ENCODE data around the gene FAM83G. TPM values are rescaled to one million over a fixed set of nuclear protein-coding genes. Genes with fewer than 3 reads are reported as not detected.

The FAM83G gene
- total RNA-seq, 1 experiment from 2014 or later = 31.4 TPM

DNA sequence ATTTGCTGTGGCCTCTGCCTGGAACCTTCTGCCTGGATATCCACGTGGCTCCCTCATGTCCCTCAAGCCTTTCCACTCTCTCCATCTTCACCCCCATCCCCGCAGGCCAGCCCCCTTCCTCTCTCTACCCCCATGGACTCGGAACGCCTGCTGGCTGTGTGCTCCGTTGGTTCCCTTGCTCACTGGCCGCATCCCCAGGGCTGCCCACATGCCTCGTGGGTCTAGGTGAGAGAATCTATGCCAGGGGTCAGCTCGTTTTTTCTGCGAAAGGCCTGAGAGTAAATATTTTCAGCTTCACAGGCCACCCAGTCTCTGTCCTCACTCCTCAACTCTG, 40.6 kb downstream of the FAM83G start (continued):
- TF ChIP-seq, protein P1, sequence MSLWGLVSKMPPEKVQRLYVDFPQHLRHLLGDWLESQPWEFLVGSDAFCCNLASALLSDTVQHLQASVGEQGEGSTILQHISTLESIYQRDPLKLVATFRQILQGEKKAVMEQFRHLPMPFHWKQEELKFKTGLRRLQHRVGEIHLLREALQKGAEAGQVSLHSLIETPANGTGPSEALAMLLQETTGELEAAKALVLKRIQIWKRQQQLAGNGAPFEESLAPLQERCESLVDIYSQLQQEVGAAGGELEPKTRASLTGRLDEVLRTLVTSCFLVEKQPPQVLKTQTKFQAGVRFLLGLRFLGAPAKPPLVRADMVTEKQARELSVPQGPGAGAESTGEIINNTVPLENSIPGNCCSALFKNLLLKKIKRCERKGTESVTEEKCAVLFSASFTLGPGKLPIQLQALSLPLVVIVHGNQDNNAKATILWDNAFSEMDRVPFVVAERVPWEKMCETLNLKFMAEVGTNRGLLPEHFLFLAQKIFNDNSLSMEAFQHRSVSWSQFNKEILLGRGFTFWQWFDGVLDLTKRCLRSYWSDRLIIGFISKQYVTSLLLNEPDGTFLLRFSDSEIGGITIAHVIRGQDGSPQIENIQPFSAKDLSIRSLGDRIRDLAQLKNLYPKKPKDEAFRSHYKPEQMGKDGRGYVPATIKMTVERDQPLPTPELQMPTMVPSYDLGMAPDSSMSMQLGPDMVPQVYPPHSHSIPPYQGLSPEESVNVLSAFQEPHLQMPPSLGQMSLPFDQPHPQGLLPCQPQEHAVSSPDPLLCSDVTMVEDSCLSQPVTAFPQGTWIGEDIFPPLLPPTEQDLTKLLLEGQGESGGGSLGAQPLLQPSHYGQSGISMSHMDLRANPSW (CRISPR knock-in tag; conservative IDR thresholded peaks at IDR 0.05; ENCODE audit: low read depth) = no peak
- TF ChIP-seq, protein P2, sequence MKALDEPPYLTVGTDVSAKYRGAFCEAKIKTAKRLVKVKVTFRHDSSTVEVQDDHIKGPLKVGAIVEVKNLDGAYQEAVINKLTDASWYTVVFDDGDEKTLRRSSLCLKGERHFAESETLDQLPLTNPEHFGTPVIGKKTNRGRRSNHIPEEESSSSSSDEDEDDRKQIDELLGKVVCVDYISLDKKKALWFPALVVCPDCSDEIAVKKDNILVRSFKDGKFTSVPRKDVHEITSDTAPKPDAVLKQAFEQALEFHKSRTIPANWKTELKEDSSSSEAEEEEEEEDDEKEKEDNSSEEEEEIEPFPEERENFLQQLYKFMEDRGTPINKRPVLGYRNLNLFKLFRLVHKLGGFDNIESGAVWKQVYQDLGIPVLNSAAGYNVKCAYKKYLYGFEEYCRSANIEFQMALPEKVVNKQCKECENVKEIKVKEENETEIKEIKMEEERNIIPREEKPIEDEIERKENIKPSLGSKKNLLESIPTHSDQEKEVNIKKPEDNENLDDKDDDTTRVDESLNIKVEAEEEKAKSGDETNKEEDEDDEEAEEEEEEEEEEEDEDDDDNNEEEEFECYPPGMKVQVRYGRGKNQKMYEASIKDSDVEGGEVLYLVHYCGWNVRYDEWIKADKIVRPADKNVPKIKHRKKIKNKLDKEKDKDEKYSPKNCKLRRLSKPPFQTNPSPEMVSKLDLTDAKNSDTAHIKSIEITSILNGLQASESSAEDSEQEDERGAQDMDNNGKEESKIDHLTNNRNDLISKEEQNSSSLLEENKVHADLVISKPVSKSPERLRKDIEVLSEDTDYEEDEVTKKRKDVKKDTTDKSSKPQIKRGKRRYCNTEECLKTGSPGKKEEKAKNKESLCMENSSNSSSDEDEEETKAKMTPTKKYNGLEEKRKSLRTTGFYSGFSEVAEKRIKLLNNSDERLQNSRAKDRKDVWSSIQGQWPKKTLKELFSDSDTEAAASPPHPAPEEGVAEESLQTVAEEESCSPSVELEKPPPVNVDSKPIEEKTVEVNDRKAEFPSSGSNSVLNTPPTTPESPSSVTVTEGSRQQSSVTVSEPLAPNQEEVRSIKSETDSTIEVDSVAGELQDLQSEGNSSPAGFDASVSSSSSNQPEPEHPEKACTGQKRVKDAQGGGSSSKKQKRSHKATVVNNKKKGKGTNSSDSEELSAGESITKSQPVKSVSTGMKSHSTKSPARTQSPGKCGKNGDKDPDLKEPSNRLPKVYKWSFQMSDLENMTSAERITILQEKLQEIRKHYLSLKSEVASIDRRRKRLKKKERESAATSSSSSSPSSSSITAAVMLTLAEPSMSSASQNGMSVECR (CRISPR knock-in tag; IDR thresholded peaks at IDR 0.05; ENCODE audit: borderline replicate concordance) = no peak
- no peak for TF ChIP-seq TEAD4 (CRISPR knock-in tag; IDR thresholded peaks at IDR 0.05)
- TF ChIP-seq, protein P3, sequence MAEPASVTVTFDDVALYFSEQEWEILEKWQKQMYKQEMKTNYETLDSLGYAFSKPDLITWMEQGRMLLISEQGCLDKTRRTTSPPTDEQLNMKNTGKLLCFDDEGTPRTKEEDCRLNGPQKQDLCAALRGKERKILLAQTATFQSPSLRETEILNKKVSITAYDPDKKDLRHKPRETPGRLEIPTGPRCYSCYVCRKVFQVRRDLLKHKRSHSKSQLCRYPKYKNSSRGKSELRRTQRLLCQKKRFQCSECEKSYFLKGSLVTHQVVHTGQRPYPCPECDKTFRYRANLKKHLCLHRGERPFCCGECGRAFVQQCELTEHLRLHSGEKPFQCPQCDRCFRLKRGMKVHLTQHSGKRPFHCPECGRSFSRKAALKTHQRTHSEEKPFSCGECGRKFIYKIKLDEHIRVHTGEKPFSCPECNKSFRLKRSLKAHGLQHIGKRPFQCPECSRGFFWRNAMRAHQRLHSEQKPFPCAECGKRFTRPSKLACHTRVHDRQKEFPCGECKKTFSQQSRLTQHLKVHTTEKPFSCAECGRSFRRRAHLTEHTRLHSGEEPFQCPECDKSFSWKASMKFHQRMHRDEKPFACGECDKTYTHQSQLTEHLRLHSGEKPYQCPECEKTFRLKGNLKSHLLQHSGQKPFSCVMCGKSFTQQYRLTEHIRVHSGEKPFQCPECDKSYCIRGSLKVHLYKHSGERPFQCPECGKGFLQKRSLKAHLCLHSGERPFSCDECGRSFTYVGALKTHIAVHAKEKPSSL (CRISPR knock-in tag; conservative IDR thresholded peaks at IDR 0.05) = no peak
- TF ChIP-seq, protein P4, sequence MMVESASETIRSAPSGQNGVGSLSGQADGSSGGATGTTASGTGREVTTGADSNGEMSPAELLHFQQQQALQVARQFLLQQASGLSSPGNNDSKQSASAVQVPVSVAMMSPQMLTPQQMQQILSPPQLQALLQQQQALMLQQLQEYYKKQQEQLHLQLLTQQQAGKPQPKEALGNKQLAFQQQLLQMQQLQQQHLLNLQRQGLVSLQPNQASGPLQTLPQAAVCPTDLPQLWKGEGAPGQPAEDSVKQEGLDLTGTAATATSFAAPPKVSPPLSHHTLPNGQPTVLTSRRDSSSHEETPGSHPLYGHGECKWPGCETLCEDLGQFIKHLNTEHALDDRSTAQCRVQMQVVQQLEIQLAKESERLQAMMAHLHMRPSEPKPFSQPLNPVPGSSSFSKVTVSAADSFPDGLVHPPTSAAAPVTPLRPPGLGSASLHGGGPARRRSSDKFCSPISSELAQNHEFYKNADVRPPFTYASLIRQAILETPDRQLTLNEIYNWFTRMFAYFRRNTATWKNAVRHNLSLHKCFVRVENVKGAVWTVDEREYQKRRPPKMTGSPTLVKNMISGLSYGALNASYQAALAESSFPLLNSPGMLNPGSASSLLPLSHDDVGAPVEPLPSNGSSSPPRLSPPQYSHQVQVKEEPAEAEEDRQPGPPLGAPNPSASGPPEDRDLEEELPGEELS (CRISPR knock-in tag; IDR thresholded peaks at IDR 0.05) = no peak

DNA sequence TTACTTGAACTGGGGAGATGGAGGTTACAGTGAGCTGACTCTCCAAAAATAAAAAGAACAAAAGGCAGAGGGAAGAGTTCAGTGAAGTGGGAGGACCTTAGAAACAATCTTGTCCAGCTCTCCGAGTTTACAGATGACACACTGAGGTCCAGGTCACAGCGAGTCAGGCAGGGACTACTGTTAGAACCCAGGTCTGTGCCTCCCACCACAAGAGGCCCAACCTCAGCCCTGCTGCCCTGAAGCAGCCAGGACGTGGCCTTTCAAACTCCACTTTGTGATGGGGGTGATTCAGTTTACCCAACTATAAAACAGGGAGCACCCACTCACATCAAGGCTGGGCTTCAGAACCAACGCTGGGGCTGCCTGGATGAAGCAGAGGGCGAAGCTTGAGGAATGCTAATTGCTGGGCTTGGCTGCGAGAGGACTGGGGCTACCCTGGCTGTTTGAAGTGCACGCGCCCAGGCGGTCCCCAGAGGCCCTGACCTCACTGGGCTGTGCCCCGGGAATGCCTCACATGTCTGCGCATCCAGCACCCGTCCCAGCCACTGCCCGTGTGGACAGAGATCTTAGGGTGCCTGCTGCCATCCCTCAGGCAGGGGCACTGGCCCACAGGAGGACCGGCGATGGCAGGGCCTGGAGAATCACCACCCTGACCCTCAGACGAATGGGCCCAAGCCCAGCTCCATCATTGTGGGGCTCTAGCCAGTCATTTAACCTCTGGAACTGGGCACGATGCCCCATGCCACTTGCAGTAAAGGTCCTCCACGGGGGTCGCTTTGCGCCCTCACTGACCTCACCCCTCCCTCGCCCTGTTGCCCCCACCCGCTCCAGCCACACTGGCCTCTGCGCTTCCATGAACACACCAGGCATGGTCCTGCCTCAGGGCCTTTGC, 41.2 kb downstream of the FAM83G start:
- H3K4me3 Mint-ChIP-seq = no peak overlapping the region
- no peaks in the 10 kb centered on the region for H3K9me3 Mint-ChIP-seq
- H3K27me3 Mint-ChIP-seq (ENCODE audit: low read depth) = no peaks in the 10 kb centered on the region
- H3K36me3 Mint-ChIP-seq = no peaks in the 10 kb centered on the region
- H3K4me1 Mint-ChIP-seq = peaks cover 23% of the 10 kb centered on the region
- DNase-seq (ENCODE audit: low spot score) (no peak), ATAC-seq (no peak)
- CTCF ChIA-PET = interaction anchor here (0.9 to 2.6 kb wide), 2 partner anchors 11 to 60 kb away, joined by 3 to 20 read pairs; partner anchors contain the start of gene SLC5A10
- POLR2A ChIA-PET = no interaction called here
- H3K27ac Mint-ChIP-seq = no peak overlapping the region; the same call in 1 of the 2 replicates
- TF ChIP-seq SMAD4 (CRISPR knock-in tag; IDR thresholded peaks at IDR 0.05) (no peak), ZNF671 (CRISPR knock-in tag; IDR thresholded peaks at IDR 0.05) (no peak), HMGA2 (CRISPR knock-in tag; IDR thresholded peaks at IDR 0.05) (no peak), CREM (CRISPR knock-in tag; IDR thresholded peaks at IDR 0.05) (no peak), PRRX2 (CRISPR knock-in tag; IDR thresholded peaks at IDR 0.05) (no peak), NFE2L1 (CRISPR knock-in tag; IDR thresholded peaks at IDR 0.05) (no peak), SMAD3 (CRISPR knock-in tag; IDR thresholded peaks at IDR 0.05; ENCODE audit: borderline replicate concordance) (no peak), ZBTB21 (CRISPR knock-in tag; IDR thresholded peaks at IDR 0.05; ENCODE audit: borderline replicate concordance) (no peak)
- TF ChIP-seq, protein P5, sequence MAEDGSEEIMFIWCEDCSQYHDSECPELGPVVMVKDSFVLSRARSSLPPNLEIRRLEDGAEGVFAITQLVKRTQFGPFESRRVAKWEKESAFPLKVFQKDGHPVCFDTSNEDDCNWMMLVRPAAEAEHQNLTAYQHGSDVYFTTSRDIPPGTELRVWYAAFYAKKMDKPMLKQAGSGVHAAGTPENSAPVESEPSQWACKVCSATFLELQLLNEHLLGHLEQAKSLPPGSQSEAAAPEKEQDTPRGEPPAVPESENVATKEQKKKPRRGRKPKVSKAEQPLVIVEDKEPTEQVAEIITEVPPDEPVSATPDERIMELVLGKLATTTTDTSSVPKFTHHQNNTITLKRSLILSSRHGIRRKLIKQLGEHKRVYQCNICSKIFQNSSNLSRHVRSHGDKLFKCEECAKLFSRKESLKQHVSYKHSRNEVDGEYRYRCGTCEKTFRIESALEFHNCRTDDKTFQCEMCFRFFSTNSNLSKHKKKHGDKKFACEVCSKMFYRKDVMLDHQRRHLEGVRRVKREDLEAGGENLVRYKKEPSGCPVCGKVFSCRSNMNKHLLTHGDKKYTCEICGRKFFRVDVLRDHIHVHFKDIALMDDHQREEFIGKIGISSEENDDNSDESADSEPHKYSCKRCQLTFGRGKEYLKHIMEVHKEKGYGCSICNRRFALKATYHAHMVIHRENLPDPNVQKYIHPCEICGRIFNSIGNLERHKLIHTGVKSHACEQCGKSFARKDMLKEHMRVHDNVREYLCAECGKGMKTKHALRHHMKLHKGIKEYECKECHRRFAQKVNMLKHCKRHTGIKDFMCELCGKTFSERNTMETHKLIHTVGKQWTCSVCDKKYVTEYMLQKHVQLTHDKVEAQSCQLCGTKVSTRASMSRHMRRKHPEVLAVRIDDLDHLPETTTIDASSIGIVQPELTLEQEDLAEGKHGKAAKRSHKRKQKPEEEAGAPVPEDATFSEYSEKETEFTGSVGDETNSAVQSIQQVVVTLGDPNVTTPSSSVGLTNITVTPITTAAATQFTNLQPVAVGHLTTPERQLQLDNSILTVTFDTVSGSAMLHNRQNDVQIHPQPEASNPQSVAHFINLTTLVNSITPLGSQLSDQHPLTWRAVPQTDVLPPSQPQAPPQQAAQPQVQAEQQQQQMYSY (CRISPR knock-in tag; IDR thresholded peaks at IDR 0.05) = no peak
- TF ChIP-seq, protein P6, sequence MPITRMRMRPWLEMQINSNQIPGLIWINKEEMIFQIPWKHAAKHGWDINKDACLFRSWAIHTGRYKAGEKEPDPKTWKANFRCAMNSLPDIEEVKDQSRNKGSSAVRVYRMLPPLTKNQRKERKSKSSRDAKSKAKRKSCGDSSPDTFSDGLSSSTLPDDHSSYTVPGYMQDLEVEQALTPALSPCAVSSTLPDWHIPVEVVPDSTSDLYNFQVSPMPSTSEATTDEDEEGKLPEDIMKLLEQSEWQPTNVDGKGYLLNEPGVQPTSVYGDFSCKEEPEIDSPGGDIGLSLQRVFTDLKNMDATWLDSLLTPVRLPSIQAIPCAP (CRISPR knock-in tag; IDR thresholded peaks at IDR 0.05) = no peak
- TF ChIP-seq, protein P7, sequence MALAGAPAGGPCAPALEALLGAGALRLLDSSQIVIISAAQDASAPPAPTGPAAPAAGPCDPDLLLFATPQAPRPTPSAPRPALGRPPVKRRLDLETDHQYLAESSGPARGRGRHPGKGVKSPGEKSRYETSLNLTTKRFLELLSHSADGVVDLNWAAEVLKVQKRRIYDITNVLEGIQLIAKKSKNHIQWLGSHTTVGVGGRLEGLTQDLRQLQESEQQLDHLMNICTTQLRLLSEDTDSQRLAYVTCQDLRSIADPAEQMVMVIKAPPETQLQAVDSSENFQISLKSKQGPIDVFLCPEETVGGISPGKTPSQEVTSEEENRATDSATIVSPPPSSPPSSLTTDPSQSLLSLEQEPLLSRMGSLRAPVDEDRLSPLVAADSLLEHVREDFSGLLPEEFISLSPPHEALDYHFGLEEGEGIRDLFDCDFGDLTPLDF (CRISPR knock-in tag; IDR thresholded peaks at IDR 0.05) = no peak
